ENCODE results near the gene PDZRN4. TPM values are rescaled to one million over a fixed set of nuclear protein-coding genes. Genes with fewer than 3 reads are reported as not detected.

Gene PDZRN4
- total and polyA plus RNA-seq, 2 experiments from 2014 or later, result 0.90 TPM; not detected in 1

- Histone ChIP-seq H3K27me3 (ENCODE audit: insufficient read depth) (no peaks in the 10 kb centered on the region), H3K9me2 (ENCODE audit: insufficient read depth) (no peaks in the 10 kb centered on the region), H3F3A (replicated peaks; ENCODE audit: low read depth) (no peaks in the 10 kb centered on the region), H3K4me1 (ENCODE audit: insufficient read depth) (peaks cover 9% of the 10 kb centered on the region; the same call in 1 of the 2 replicates), H3K36me3 (ENCODE audit: insufficient read depth) (no peaks in the 10 kb centered on the region), H3K79me2 (replicated peaks; ENCODE audit: insufficient read depth) (no peaks in the 10 kb centered on the region), H2AFZ (no peak overlapping the region), H3K27ac (ENCODE audit: low read depth) (no peak overlapping the region), H3K4me3 (no peak overlapping the region), H4K20me1 (replicated peaks; ENCODE audit: insufficient read depth) (no peaks in the 10 kb centered on the region), H3K4me2 (no peak overlapping the region)
- Mint-ChIP-seq H3K4me1 (peaks cover 12% of the 10 kb centered on the region; the same call in 2 of the 3 replicates), H3K27me3 (ENCODE audit: insufficient read depth, low read depth, poor library complexity) (no peaks in the 10 kb centered on the region), H3K27ac (no peak overlapping the region), H3K9me3 (no peaks in the 10 kb centered on the region), H3K4me3 (no peak overlapping the region), H3K36me3 (ENCODE audit: low read depth) (no peaks in the 10 kb centered on the region)
- DNase-seq (ENCODE audit: low spot score) (no peak), ATAC-seq (no peak)
- TF ChIP-seq NANOG (IDR thresholded peaks at IDR 0.05; ENCODE audit: borderline replicate concordance) (no peak), EZH2 (IDR thresholded peaks at IDR 0.05; ENCODE audit: low read depth, unreplicated experiment) (no peak), CTCF (conservative IDR thresholded peaks at IDR 0.05; ENCODE audit: low read depth in 2 of 2) (no peak), JUNB (IDR thresholded peaks at IDR 0.05; ENCODE audit: unreplicated experiment) (no peak), POLR2AphosphoS5 (IDR thresholded peaks at IDR 0.05; ENCODE audit: low read depth) (no peak), ZNF331 (CRISPR knock-in tag; IDR thresholded peaks at IDR 0.05; ENCODE audit: low read depth) (no peak), CREB1 (CRISPR knock-in tag; IDR thresholded peaks at IDR 0.05; ENCODE audit: low read depth) (no peak), STAT1 (IDR thresholded peaks at IDR 0.05; ENCODE audit: unreplicated experiment) (no peak), ZNF114 (CRISPR knock-in tag; IDR thresholded peaks at IDR 0.05) (no peak)
Observed at GRCh38 chr12:41362931-41363330, 174.8 kb downstream of the PDZRN4 start.

- no peaks in the 10 kb centered on the region for H3K9me3 Mint-ChIP-seq
- H3K4me3 Mint-ChIP-seq, result no peak overlapping the region
- ATAC-seq, result no peak
- H3K27ac ChIP-seq (ENCODE audit: low read depth), result no peak overlapping the region
- H3K27ac Mint-ChIP-seq, result no peak overlapping the region
- TF ChIP-seq, protein P1, sequence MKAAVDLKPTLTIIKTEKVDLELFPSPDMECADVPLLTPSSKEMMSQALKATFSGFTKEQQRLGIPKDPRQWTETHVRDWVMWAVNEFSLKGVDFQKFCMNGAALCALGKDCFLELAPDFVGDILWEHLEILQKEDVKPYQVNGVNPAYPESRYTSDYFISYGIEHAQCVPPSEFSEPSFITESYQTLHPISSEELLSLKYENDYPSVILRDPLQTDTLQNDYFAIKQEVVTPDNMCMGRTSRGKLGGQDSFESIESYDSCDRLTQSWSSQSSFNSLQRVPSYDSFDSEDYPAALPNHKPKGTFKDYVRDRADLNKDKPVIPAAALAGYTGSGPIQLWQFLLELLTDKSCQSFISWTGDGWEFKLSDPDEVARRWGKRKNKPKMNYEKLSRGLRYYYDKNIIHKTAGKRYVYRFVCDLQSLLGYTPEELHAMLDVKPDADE (IDR thresholded peaks at IDR 0.05), result no peak
- TF ChIP-seq ZNF331 (CRISPR knock-in tag; IDR thresholded peaks at IDR 0.05; ENCODE audit: low read depth), result no peak
- TF ChIP-seq POLR2AphosphoS5 (IDR thresholded peaks at IDR 0.05; ENCODE audit: low read depth), result no peak
- no peak for TF ChIP-seq JUNB (IDR thresholded peaks at IDR 0.05; ENCODE audit: unreplicated experiment)
- TF ChIP-seq STAT1 (IDR thresholded peaks at IDR 0.05; ENCODE audit: unreplicated experiment), result no peak
- no peak for TF ChIP-seq CTCF (conservative IDR thresholded peaks at IDR 0.05; ENCODE audit: low read depth in 2 of 2)
- no peak for TF ChIP-seq ZNF114 (CRISPR knock-in tag; IDR thresholded peaks at IDR 0.05)
- TF ChIP-seq CREB1 (CRISPR knock-in tag; IDR thresholded peaks at IDR 0.05; ENCODE audit: low read depth), result no peak
- no peaks in the 10 kb centered on the region for H3K27me3 ChIP-seq (ENCODE audit: insufficient read depth)
- H3K4me2 ChIP-seq, result no peak overlapping the region
- no peak for DNase-seq (ENCODE audit: low spot score)
- H3K36me3 ChIP-seq (ENCODE audit: insufficient read depth), result no peaks in the 10 kb centered on the region
- H3K27me3 Mint-ChIP-seq (ENCODE audit: insufficient read depth, low read depth, poor library complexity), result no peaks in the 10 kb centered on the region
- no peak overlapping the region for H3K4me3 ChIP-seq
- peaks cover 9% of the 10 kb centered on the region; the same call in 1 of the 2 replicates for H3K4me1 ChIP-seq (ENCODE audit: insufficient read depth)
- H3K4me1 Mint-ChIP-seq, result peaks cover 13% of the 10 kb centered on the region; the same call in 2 of the 3 replicates
- H3K79me2 ChIP-seq (replicated peaks; ENCODE audit: insufficient read depth), result no peaks in the 10 kb centered on the region
- H3F3A ChIP-seq (replicated peaks; ENCODE audit: low read depth), result no peaks in the 10 kb centered on the region
- H3K9me2 ChIP-seq (ENCODE audit: insufficient read depth), result no peaks in the 10 kb centered on the region
- no peaks in the 10 kb centered on the region for H4K20me1 ChIP-seq (replicated peaks; ENCODE audit: insufficient read depth)
- no peaks in the 10 kb centered on the region for H3K36me3 Mint-ChIP-seq (ENCODE audit: low read depth)
- H2AFZ ChIP-seq, result no peak overlapping the region
Observed at GRCh38 chr12:41364211-41364610, 176.1 kb downstream of the PDZRN4 start.
